ENCODE data around the gene STIM1. TPM values are rescaled to one million over a fixed set of nuclear protein-coding genes. Genes with fewer than 3 reads are reported as not detected.

Gene STIM1
- total and polyA plus RNA-seq, 10 of the 15 experiments (the other 5 are each of a cell fraction or from before 2014, with no cell fraction given), result 8.6 to 57.7 (median 29.3) TPM

- TF ChIP-seq, protein P1, sequence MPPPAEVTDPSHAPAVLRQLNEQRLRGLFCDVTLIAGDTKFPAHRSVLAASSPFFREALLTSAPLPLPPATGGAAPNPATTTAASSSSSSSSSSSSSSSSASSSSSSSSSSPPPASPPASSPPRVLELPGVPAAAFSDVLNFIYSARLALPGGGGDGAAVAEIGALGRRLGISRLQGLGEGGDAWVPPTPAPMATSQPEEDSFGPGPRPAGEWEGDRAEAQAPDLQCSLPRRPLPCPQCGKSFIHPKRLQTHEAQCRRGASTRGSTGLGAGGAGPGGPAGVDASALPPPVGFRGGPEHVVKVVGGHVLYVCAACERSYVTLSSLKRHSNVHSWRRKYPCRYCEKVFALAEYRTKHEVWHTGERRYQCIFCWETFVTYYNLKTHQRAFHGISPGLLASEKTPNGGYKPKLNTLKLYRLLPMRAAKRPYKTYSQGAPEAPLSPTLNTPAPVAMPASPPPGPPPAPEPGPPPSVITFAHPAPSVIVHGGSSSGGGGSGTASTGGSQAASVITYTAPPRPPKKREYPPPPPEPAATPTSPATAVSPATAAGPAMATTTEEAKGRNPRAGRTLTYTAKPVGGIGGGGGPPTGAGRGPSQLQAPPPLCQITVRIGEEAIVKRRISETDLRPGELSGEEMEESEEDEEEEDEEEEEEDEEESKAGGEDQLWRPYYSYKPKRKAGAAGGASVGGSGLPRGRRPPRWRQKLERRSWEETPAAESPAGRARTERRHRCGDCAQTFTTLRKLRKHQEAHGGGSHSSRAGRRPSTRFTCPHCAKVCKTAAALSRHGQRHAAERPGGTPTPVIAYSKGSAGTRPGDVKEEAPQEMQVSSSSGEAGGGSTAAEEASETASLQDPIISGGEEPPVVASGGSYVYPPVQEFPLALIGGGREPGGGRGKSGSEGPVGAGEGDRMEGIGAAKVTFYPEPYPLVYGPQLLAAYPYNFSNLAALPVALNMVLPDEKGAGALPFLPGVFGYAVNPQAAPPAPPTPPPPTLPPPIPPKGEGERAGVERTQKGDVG (CRISPR knock-in tag; IDR thresholded peaks at IDR 0.05), result no peak
- TF ChIP-seq SMC3 (IDR thresholded peaks at IDR 0.05; ENCODE audit: borderline replicate concordance, low read length) (peak; percentile 50; the same call in 1 of the 2 replicates), IKZF2 (IDR thresholded peaks at IDR 0.05) (peak in 1 of 2 experiments; percentile 28; a peak in 2 of 4 replicates), BHLHE40 (IDR thresholded peaks at IDR 0.05; ENCODE audit: borderline replicate concordance in 1 of 2, low read depth in 2 of 2, low read length in 1 of 2) (no peak), NRF1 (conservative IDR thresholded peaks at IDR 0.05; ENCODE audit: low read depth, low read length) (no peak), CBX3 (IDR thresholded peaks at IDR 0.05; ENCODE audit: borderline replicate concordance, low read depth) (no peak), E2F4 (IDR thresholded peaks at IDR 0.05; ENCODE audit: low read depth, low read length) (no peak), JUND (IDR thresholded peaks at IDR 0.05; ENCODE audit: low read depth, low read length) (no peak), SPI1 (IDR thresholded peaks at IDR 0.05; ENCODE audit: borderline replicate concordance, insufficient read depth, low read depth, low read length) (no peak), SREBF2 (IDR thresholded peaks at IDR 0.05; ENCODE audit: low read length) (no peak), KAT2A (conservative IDR thresholded peaks at IDR 0.05; ENCODE audit: control insufficient read depth, low read depth, low read length) (no peak), ZNF24 (IDR thresholded peaks at IDR 0.05) (no peak), YY1 (IDR thresholded peaks at IDR 0.05; ENCODE audit: low read depth, low read length) (0 out of 2 replicates have a peak, but pooled peaks have one; percentile 11), CREB1 (IDR thresholded peaks at IDR 0.05; ENCODE audit: low read depth) (peak; percentile 51; the same call in 1 of the 2 replicates), FOXM1 (IDR thresholded peaks at IDR 0.05; ENCODE audit: low read depth, low read length) (no peak), FOS (IDR thresholded peaks at IDR 0.05; ENCODE audit: borderline replicate concordance, extremely low read depth, insufficient read length) (no peak), NR2C2 (IDR thresholded peaks at IDR 0.05; ENCODE audit: borderline replicate concordance, control insufficient read depth, insufficient read length, low read depth) (no peak), EED (IDR thresholded peaks at IDR 0.05; ENCODE audit: low read depth) (no peak), MYB (IDR thresholded peaks at IDR 0.05; ENCODE audit: borderline replicate concordance, low read depth, low read length) (no peak), NFIC (IDR thresholded peaks at IDR 0.05; ENCODE audit: low read depth, low read length) (no peak), HCFC1 (IDR thresholded peaks at IDR 0.05; ENCODE audit: low read length) (no peak)
- TF ChIP-seq, protein P2, sequence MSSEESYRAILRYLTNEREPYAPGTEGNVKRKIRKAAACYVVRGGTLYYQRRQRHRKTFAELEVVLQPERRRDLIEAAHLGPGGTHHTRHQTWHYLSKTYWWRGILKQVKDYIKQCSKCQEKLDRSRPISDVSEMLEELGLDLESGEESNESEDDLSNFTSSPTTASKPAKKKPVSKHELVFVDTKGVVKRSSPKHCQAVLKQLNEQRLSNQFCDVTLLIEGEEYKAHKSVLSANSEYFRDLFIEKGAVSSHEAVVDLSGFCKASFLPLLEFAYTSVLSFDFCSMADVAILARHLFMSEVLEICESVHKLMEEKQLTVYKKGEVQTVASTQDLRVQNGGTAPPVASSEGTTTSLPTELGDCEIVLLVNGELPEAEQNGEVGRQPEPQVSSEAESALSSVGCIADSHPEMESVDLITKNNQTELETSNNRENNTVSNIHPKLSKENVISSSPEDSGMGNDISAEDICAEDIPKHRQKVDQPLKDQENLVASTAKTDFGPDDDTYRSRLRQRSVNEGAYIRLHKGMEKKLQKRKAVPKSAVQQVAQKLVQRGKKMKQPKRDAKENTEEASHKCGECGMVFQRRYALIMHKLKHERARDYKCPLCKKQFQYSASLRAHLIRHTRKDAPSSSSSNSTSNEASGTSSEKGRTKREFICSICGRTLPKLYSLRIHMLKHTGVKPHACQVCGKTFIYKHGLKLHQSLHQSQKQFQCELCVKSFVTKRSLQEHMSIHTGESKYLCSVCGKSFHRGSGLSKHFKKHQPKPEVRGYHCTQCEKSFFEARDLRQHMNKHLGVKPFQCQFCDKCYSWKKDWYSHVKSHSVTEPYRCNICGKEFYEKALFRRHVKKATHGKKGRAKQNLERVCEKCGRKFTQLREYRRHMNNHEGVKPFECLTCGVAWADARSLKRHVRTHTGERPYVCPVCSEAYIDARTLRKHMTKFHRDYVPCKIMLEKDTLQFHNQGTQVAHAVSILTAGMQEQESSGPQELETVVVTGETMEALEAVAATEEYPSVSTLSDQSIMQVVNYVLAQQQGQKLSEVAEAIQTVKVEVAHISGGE (CRISPR knock-in tag; IDR thresholded peaks at IDR 0.05), result no peak
These were observed 47.3 kb upstream of the STIM1 start, which contains the start of gene PGAP2 (continued) for GRCh38 chr11:3807909-3808860.

All from GM12878 (cell line).